Subcutaneous abdominal adipose tissue (tissue), 5 donors: ENCODE data around the gene NPTX1.

ENCODE experiments used
- H3K27ac ChIP-seq: one replicate; pipeline ENCODE4 v1.7.0; 2013; ENCODE audit warnings: low read depth, mild to moderate bottlenecking, inconsistent platforms, low read length, moderate library complexity
- H3K27me3 ChIP-seq, 5 donors: one replicate each; pipeline ENCODE4 v1.7.0; 2013; ENCODE audit warnings: low read length in 5 of 5, inconsistent platforms in 1 of 5; ENCODE audit not compliant: control insufficient read depth in 5 of 5, insufficient read depth in 4 of 5
- H3K36me3 ChIP-seq, 5 donors: one replicate each; pipeline ENCODE4 v1.7.0; 2013; ENCODE audit warnings: low read length in 5 of 5; ENCODE audit not compliant: control insufficient read depth in 5 of 5, insufficient read depth in 5 of 5
- H3K4me1 ChIP-seq, 5 donors: one replicate each; pipeline ENCODE4 v1.7.0; 2013; ENCODE audit warnings: low read length in 5 of 5, mild to moderate bottlenecking in 3 of 5, moderate library complexity in 1 of 5; ENCODE audit not compliant: control insufficient read depth in 5 of 5, insufficient read depth in 5 of 5
- H3K4me3 ChIP-seq, 5 donors: one replicate each; pipeline ENCODE4 v1.7.0; 2013; ENCODE audit warnings: low read length in 5 of 5, low read depth in 1 of 5
- H3K9ac ChIP-seq, 5 donors: one replicate each; pipeline ENCODE4 v1.7.0; 2013; ENCODE audit warnings: low read length in 5 of 5, mild to moderate bottlenecking in 4 of 5, moderate library complexity in 3 of 5
- H3K9me3 ChIP-seq, 5 donors: one replicate each; pipeline ENCODE4 v1.7.0; 2013; ENCODE audit warnings: low read length in 5 of 5; ENCODE audit not compliant: control insufficient read depth in 5 of 5
- donor health status: healthy.
- donor health status: healthy.
- donor health status: healthy.
- donor health status: healthy.
- donor health status: healthy.

Gene NPTX1

GRCh38 chr17:80445726-80446110 is 30.7 kb downstream of the NPTX1 start:
- H3K36me3 ChIP-seq = peaks cover 0 to 6% (median 0%) of the 10 kb centered on the region in 5 donors
- H3K27ac ChIP-seq = no peak overlapping the region
- H3K27me3 ChIP-seq = peaks cover 0 to 3% (median 0%) of the 10 kb centered on the region in 5 donors
- H3K9me3 ChIP-seq = no peaks in the 10 kb centered on the region
- H3K4me3 ChIP-seq = no peak overlapping the region
- H3K9ac ChIP-seq = no peak overlapping the region
- no peaks in the 10 kb centered on the region for H3K4me1 ChIP-seq

- peaks cover 0 to 3% (median 0%) of the 10 kb centered on the region in 5 donors for H3K27me3 ChIP-seq
- H3K9me3 ChIP-seq = no peaks in the 10 kb centered on the region
- no peaks in the 10 kb centered on the region for H3K4me1 ChIP-seq
- no peak overlapping the region for H3K4me3 ChIP-seq
- H3K9ac ChIP-seq = no peak overlapping the region
- H3K36me3 ChIP-seq = peaks cover 0 to 6% (median 0%) of the 10 kb centered on the region in 5 donors
- no peak overlapping the region for H3K27ac ChIP-seq
These were observed 31.2 kb downstream of the NPTX1 start for GRCh38 chr17:80445007-80445725.

GRCh38 chr17:80444644-80444979 is 31.8 kb downstream of the NPTX1 start:
- Histone ChIP-seq H3K27ac (no peak overlapping the region), H3K9ac (no peak overlapping the region)

GRCh38 chr17:80443916-80444643 is 32.3 kb downstream of the NPTX1 start:
- Histone ChIP-seq H3K36me3 (peaks cover 0 to 6% (median 0%) of the 10 kb centered on the region in 5 donors), H3K4me3 (no peak overlapping the region), H3K9ac (no peak overlapping the region), H3K9me3 (no peaks in the 10 kb centered on the region), H3K27ac (no peak overlapping the region), H3K27me3 (peaks cover 0 to 3% (median 0%) of the 10 kb centered on the region in 5 donors), H3K4me1 (no peaks in the 10 kb centered on the region)

More at GRCh38 chr17:80444644-80444979, 31.8 kb downstream of the NPTX1 start:
- Histone ChIP-seq H3K4me1 (no peaks in the 10 kb centered on the region), H3K4me3 (no peak overlapping the region), H3K36me3 (peaks cover 0 to 6% (median 0%) of the 10 kb centered on the region in 5 donors), H3K27me3 (peaks cover 0 to 3% (median 0%) of the 10 kb centered on the region in 5 donors), H3K9me3 (no peaks in the 10 kb centered on the region)

GRCh38 chr17:80443498-80443897 is 32.9 kb downstream of the NPTX1 start:
- Histone ChIP-seq H3K27ac (no peak overlapping the region), H3K36me3 (peaks cover 0 to 6% (median 0%) of the 10 kb centered on the region in 5 donors), H3K9ac (no peak overlapping the region), H3K4me3 (no peak overlapping the region), H3K27me3 (peaks cover 0 to 3% (median 0%) of the 10 kb centered on the region in 5 donors), H3K9me3 (no peaks in the 10 kb centered on the region), H3K4me1 (no peaks in the 10 kb centered on the region)

GRCh38 chr17:80442764-80443163 is 33.6 kb downstream of the NPTX1 start:
- Histone ChIP-seq H3K27ac (no peak overlapping the region), H3K4me1 (no peaks in the 10 kb centered on the region), H3K27me3 (peaks cover 0 to 3% (median 0%) of the 10 kb centered on the region in 5 donors), H3K4me3 (no peak overlapping the region), H3K36me3 (peaks cover 0 to 6% (median 0%) of the 10 kb centered on the region in 5 donors), H3K9ac (no peak overlapping the region), H3K9me3 (no peaks in the 10 kb centered on the region)

- no peaks in the 10 kb centered on the region for H3K9me3 ChIP-seq
- no peak overlapping the region for H3K27ac ChIP-seq
- peaks cover 0 to 8% (median 0%) of the 10 kb centered on the region in 5 donors for H3K36me3 ChIP-seq
- peaks cover 0 to 3% (median 0%) of the 10 kb centered on the region in 5 donors for H3K27me3 ChIP-seq
- H3K9ac ChIP-seq = no peak overlapping the region
- H3K4me3 ChIP-seq = no peak overlapping the region
- no peaks in the 10 kb centered on the region for H3K4me1 ChIP-seq
These were observed 34.1 kb downstream of the NPTX1 start for GRCh38 chr17:80442323-80442659.

GRCh38 chr17:80441598-80442322 is 34.6 kb downstream of the NPTX1 start:
- no peak overlapping the region for H3K4me3 ChIP-seq
- H3K27ac ChIP-seq = no peak overlapping the region
- H3K9me3 ChIP-seq = no peaks in the 10 kb centered on the region
- peaks cover 0 to 14% (median 3%) of the 10 kb centered on the region in 5 donors for H3K36me3 ChIP-seq
- H3K9ac ChIP-seq = no peak overlapping the region
- H3K4me1 ChIP-seq = no peaks in the 10 kb centered on the region
- H3K27me3 ChIP-seq = peaks cover 0 to 3% (median 0%) of the 10 kb centered on the region in 5 donors

GRCh38 chr17:80441133-80441578 is 35.3 kb downstream of the NPTX1 start:
- Histone ChIP-seq H3K27me3 (peaks cover 0 to 3% (median 0%) of the 10 kb centered on the region in 5 donors), H3K4me1 (no peaks in the 10 kb centered on the region), H3K4me3 (no peak overlapping the region), H3K9ac (no peak overlapping the region), H3K9me3 (no peaks in the 10 kb centered on the region), H3K36me3 (peaks cover 0 to 14% (median 4%) of the 10 kb centered on the region in 5 donors), H3K27ac (no peak overlapping the region)

GRCh38 chr17:80439499-80439898 is 36.9 kb downstream of the NPTX1 start:
- Histone ChIP-seq H3K27me3 (peaks cover 0 to 3% (median 0%) of the 10 kb centered on the region in 5 donors), H3K9ac (no peak overlapping the region), H3K4me3 (no peak overlapping the region), H3K4me1 (no peaks in the 10 kb centered on the region), H3K36me3 (peaks cover 0 to 14% (median 5%) of the 10 kb centered on the region in 5 donors), H3K9me3 (no peaks in the 10 kb centered on the region), H3K27ac (no peak overlapping the region)
